GM19397 (cell line): ENCODE data around the gene SH2D3C.
"Not testable (repeated sequence)": the region's sequence is repeated elsewhere in the genome, so short reads cannot be mapped to it uniquely, and the experiment has no call there.

Source experiments
- ATAC-seq: cut with Tn5 transposase; IDR thresholded peaks from one replicate; pipeline ENCODE4 v1.9.1; 2021; ENCODE audit warnings: mild to moderate bottlenecking, moderate library complexity; ENCODE audit not compliant: unreplicated experiment

The SH2D3C gene

GRCh38 chr9:127769101-127769500 lies 9.4 kb downstream of the SH2D3C start:
- ATAC-seq = no peak

GRCh38 chr9:127768698-127769097 lies 9.8 kb downstream of the SH2D3C start:
- no peak for ATAC-seq

GRCh38 chr9:127767909-127768331 lies 10.5 kb downstream of the SH2D3C start:
- no peak for ATAC-seq

- no peak for ATAC-seq
Measured at GRCh38 chr9:127767410-127767809, 11.1 kb downstream of the SH2D3C start.

GRCh38 chr9:127765418-127765817 lies 13.0 kb downstream of the SH2D3C start:
- ATAC-seq = no peak

GRCh38 chr9:127763918-127764384 lies 14.5 kb downstream of the SH2D3C start:
- no peak for ATAC-seq

GRCh38 chr9:127762111-127762676 lies 16.3 kb downstream of the SH2D3C start:
- no peak for ATAC-seq

- ATAC-seq = no peak
Measured at GRCh38 chr9:127761491-127761956, 16.9 kb downstream of the SH2D3C start.

GRCh38 chr9:127761061-127761460 lies 17.4 kb downstream of the SH2D3C start:
- no peak for ATAC-seq

- no peak for ATAC-seq
Measured at GRCh38 chr9:127758843-127759242, 19.6 kb downstream of the SH2D3C start.

GRCh38 chr9:127756776-127757175 lies 21.7 kb downstream of the SH2D3C start:
- not testable (repeated sequence) for ATAC-seq

- no peak for ATAC-seq
Measured at GRCh38 chr9:127756233-127756632, 22.2 kb downstream of the SH2D3C start.

GRCh38 chr9:127755061-127756060 lies 23.1 kb downstream of the SH2D3C start:
- ATAC-seq = no peak

- no peak for ATAC-seq
Measured at GRCh38 chr9:127754099-127755060, 24.1 kb downstream of the SH2D3C start.

- ATAC-seq = no peak
Measured at GRCh38 chr9:127753622-127754021, 24.8 kb downstream of the SH2D3C start.

GRCh38 chr9:127753148-127753547 lies 25.3 kb downstream of the SH2D3C start:
- ATAC-seq = no peak

- no peak for ATAC-seq
Measured at GRCh38 chr9:127751269-127752054, 27.0 kb downstream of the SH2D3C start.

GRCh38 chr9:127749090-127749787 lies 29.2 kb downstream of the SH2D3C start:
- ATAC-seq = no peak

GRCh38 chr9:127746959-127747569 lies 31.4 kb downstream of the SH2D3C start:
- no peak for ATAC-seq
